SK-N-SH treated with all-trans-retinoic acid at 6 μM for 48 hours (cell line): Measurements from ENCODE around the gene MCRS1.
"Not testable (repeated sequence)": the region's sequence is repeated elsewhere in the genome, so short reads cannot be mapped to it uniquely, and the experiment has no call there.

ENCODE experiments used
- ATAC-seq: fragments of 200-7000 bp; cut with Tn5 transposase; 3 replicates; pipeline ENCODE4 v1.9.1; 2020; ENCODE audit warnings: mild to moderate bottlenecking, moderate library complexity
- ARNTL ChIP-seq: fragments of 450-650 bp; formaldehyde crosslinking; IDR thresholded peaks from 2 replicates; pipeline ENCODE4 v1.5.0; 2020; ENCODE audit warnings: low read depth, mild to moderate bottlenecking, moderate library complexity, borderline replicate concordance
- BACH2 ChIP-seq: fragments of 250-450 bp; sonication (Bioruptor Pico); IDR thresholded peaks from 2 replicates; pipeline ENCODE4 v1.9.0; 2021; ENCODE audit warnings: mild to moderate bottlenecking, borderline replicate concordance
- CSDC2 ChIP-seq: fragments of 250-450 bp; sonication (Bioruptor Pico); IDR thresholded peaks from 2 replicates; pipeline ENCODE4 v1.5.0; 2020; ENCODE audit warnings: mild to moderate bottlenecking, moderate library complexity
- ESRRG ChIP-seq: fragments of 250-450 bp; sonication (Bioruptor Pico); IDR thresholded peaks from 2 replicates; pipeline ENCODE4 v1.6.1; 2021; ENCODE audit warnings: mild to moderate bottlenecking
- GLIS3 ChIP-seq: fragments of 250-450 bp; sonication (Bioruptor Pico); IDR thresholded peaks from 2 replicates; pipeline ENCODE4 v1.5.0; 2020; ENCODE audit warnings: mild to moderate bottlenecking, moderate library complexity
- ISL1 ChIP-seq: fragments of 250-450 bp; sonication (Bioruptor Pico); IDR thresholded peaks from 2 replicates; pipeline ENCODE4 v2.1.2; 2022; ENCODE audit warnings: mild to moderate bottlenecking, moderate library complexity
- OSR1 ChIP-seq: fragments of 250-450 bp; sonication (Bioruptor Pico); IDR thresholded peaks from 2 replicates; pipeline ENCODE4 v1.8.0; 2022; ENCODE audit warnings: moderate library complexity, mild to moderate bottlenecking, inconsistent platforms
- PPARA ChIP-seq: fragments of 250-450 bp; sonication (Bioruptor Pico); IDR thresholded peaks from 2 replicates; pipeline ENCODE4 v1.5.0; 2020; ENCODE audit warnings: mild to moderate bottlenecking, borderline replicate concordance
- RARB ChIP-seq: fragments of 250-450 bp; sonication (Bioruptor Pico); IDR thresholded peaks from 2 replicates; pipeline ENCODE4 v1.8.0; 2021; ENCODE audit warnings: mild to moderate bottlenecking, moderate library complexity
- SNAI2 ChIP-seq: fragments of 250-450 bp; sonication (Bioruptor Pico); IDR thresholded peaks from 2 replicates; pipeline ENCODE4 v1.5.0; 2020; ENCODE audit warnings: mild to moderate bottlenecking, moderate library complexity
- TCF4 ChIP-seq: fragments of 250-450 bp; sonication (Bioruptor Pico); IDR thresholded peaks from 2 replicates; pipeline ENCODE4 v1.8.0; 2021; ENCODE audit warnings: mild to moderate bottlenecking, moderate library complexity, borderline replicate concordance
- TOX ChIP-seq: fragments of 250-450 bp; sonication (Bioruptor Pico); IDR thresholded peaks from 2 replicates; pipeline ENCODE4 v1.8.0; 2021; ENCODE audit warnings: mild to moderate bottlenecking, moderate library complexity, borderline replicate concordance
- ZC3H10 ChIP-seq: fragments of 250-450 bp; sonication (Bioruptor Pico); IDR thresholded peaks from 2 replicates; pipeline ENCODE4 v1.5.1; 2021; ENCODE audit warnings: mild to moderate bottlenecking, moderate library complexity
- ZFP3 ChIP-seq: fragments of 250-450 bp; sonication (Bioruptor Pico); IDR thresholded peaks from 2 replicates; pipeline ENCODE4 v1.5.0; 2020; ENCODE audit warnings: mild to moderate bottlenecking, moderate library complexity
- ZFP30 ChIP-seq: fragments of 450-650 bp; formaldehyde crosslinking; IDR thresholded peaks from 2 replicates; pipeline ENCODE4 v1.5.0; 2022; ENCODE audit warnings: mild to moderate bottlenecking, moderate library complexity
- ZNF565 ChIP-seq: fragments of 450-650 bp; formaldehyde crosslinking; conservative IDR thresholded peaks from 2 replicates; pipeline ENCODE4 v1.5.0; 2020; ENCODE audit warnings: low read depth, mild to moderate bottlenecking, moderate library complexity
- ZNF70 ChIP-seq: fragments of 450-650 bp; formaldehyde crosslinking; IDR thresholded peaks from 2 replicates; pipeline ENCODE4 v1.5.0; 2020; ENCODE audit warnings: mild to moderate bottlenecking, moderate library complexity
- ZNF8 ChIP-seq: fragments of 450-650 bp; formaldehyde crosslinking; IDR thresholded peaks from 2 replicates; pipeline ENCODE4 v1.5.0; 2020; ENCODE audit warnings: mild to moderate bottlenecking, moderate library complexity
- TF ChIP-seq, protein P1 (sequence below): fragments of 250-450 bp; sonication (Bioruptor Pico); IDR thresholded peaks from 2 replicates; pipeline ENCODE4 v1.5.0; 2020; ENCODE audit warnings: mild to moderate bottlenecking, moderate library complexity
- TF ChIP-seq, protein P2 (sequence below): fragments of 250-450 bp; sonication (Bioruptor Pico); IDR thresholded peaks from 2 replicates; pipeline ENCODE4 v1.8.0; 2020; ENCODE audit warnings: mild to moderate bottlenecking, moderate library complexity, borderline replicate concordance
- TF ChIP-seq, protein P3 (sequence below): fragments of 250-450 bp; sonication (Bioruptor Pico); IDR thresholded peaks from 2 replicates; pipeline ENCODE4 v1.5.1; 2020; ENCODE audit warnings: low read depth, mild to moderate bottlenecking, moderate library complexity
- TF ChIP-seq, protein P4 (sequence below): fragments of 250-450 bp; sonication (Bioruptor Pico); IDR thresholded peaks from 2 replicates; pipeline ENCODE4 v1.8.0; 2021; ENCODE audit warnings: low read depth, mild to moderate bottlenecking, moderate library complexity, borderline replicate concordance

The MCRS1 gene

DNA sequence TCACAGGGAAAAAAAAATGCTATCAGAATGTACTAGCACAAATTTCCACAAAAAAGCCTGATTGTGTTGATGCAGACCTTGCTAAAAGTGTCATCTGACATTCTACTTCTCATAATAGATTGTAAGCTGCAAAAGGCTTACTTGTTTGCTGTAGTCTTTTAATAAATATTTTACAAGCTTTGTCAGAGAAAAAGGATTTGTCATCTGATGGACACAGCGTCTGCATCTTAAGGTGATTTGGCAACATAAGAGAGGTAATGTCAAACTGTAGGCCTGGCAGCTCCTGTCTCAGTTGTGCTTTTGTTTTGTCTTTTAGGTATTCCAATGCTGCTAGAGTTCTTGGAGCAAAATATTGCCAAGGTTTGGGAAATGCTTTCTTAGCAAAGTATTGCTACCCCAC lies 55.4 kb downstream of the MCRS1 start (continued):
- TF ChIP-seq ZNF565 (no peak), ZNF8 (CRISPR knock-in tag) (no peak), SNAI2 (CRISPR knock-in tag) (no peak), BACH2 (CRISPR knock-in tag) (no peak), OSR1 (CRISPR knock-in tag) (no peak), RARB (CRISPR knock-in tag) (no peak)
- TF ChIP-seq, protein P1, sequence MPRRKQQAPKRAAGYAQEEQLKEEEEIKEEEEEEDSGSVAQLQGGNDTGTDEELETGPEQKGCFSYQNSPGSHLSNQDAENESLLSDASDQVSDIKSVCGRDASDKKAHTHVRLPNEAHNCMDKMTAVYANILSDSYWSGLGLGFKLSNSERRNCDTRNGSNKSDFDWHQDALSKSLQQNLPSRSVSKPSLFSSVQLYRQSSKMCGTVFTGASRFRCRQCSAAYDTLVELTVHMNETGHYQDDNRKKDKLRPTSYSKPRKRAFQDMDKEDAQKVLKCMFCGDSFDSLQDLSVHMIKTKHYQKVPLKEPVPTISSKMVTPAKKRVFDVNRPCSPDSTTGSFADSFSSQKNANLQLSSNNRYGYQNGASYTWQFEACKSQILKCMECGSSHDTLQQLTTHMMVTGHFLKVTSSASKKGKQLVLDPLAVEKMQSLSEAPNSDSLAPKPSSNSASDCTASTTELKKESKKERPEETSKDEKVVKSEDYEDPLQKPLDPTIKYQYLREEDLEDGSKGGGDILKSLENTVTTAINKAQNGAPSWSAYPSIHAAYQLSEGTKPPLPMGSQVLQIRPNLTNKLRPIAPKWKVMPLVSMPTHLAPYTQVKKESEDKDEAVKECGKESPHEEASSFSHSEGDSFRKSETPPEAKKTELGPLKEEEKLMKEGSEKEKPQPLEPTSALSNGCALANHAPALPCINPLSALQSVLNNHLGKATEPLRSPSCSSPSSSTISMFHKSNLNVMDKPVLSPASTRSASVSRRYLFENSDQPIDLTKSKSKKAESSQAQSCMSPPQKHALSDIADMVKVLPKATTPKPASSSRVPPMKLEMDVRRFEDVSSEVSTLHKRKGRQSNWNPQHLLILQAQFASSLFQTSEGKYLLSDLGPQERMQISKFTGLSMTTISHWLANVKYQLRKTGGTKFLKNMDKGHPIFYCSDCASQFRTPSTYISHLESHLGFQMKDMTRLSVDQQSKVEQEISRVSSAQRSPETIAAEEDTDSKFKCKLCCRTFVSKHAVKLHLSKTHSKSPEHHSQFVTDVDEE (CRISPR knock-in tag) = no peak

DNA sequence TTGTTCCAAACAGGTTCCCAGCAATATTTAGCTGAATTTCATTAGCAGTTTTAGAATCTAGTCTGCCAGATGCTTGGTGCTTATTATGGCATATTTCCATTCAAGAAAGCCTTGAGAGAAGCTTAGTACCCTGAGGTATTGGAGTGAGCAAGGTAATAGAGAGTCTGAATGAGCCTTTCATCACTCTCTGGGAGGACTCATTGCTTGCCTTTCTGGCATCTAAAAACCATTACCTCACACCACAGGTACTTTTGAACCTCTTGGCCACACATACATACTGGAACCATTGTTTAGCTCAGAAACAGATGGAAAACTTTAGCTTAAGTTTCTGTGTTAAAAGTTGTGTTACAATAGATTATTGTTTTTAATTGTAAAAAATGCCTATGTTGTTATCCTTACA lies 56.5 kb downstream of the MCRS1 start:
- TF ChIP-seq GLIS3 (CRISPR knock-in tag) (no peak), ZFP30 (CRISPR knock-in tag) (no peak), CSDC2 (CRISPR knock-in tag) (no peak), PPARA (CRISPR knock-in tag) (no peak), ZNF70 (CRISPR knock-in tag) (no peak), TCF4 (CRISPR knock-in tag) (no peak), ARNTL (CRISPR knock-in tag) (no peak), TOX (no peak), SNAI2 (CRISPR knock-in tag) (no peak), ESRRG (no peak), ZFP3 (CRISPR knock-in tag) (no peak), ZNF565 (no peak), OSR1 (CRISPR knock-in tag) (no peak), ZC3H10 (CRISPR knock-in tag) (no peak), ISL1 (no peak), BACH2 (CRISPR knock-in tag) (no peak)
- TF ChIP-seq, protein P2, sequence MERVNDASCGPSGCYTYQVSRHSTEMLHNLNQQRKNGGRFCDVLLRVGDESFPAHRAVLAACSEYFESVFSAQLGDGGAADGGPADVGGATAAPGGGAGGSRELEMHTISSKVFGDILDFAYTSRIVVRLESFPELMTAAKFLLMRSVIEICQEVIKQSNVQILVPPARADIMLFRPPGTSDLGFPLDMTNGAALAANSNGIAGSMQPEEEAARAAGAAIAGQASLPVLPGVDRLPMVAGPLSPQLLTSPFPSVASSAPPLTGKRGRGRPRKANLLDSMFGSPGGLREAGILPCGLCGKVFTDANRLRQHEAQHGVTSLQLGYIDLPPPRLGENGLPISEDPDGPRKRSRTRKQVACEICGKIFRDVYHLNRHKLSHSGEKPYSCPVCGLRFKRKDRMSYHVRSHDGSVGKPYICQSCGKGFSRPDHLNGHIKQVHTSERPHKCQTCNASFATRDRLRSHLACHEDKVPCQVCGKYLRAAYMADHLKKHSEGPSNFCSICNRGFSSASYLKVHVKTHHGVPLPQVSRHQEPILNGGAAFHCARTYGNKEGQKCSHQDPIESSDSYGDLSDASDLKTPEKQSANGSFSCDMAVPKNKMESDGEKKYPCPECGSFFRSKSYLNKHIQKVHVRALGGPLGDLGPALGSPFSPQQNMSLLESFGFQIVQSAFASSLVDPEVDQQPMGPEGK (CRISPR knock-in tag) = no peak
- TF ChIP-seq, protein P1 (CRISPR knock-in tag) = no peak
- TF ChIP-seq, protein P3, sequence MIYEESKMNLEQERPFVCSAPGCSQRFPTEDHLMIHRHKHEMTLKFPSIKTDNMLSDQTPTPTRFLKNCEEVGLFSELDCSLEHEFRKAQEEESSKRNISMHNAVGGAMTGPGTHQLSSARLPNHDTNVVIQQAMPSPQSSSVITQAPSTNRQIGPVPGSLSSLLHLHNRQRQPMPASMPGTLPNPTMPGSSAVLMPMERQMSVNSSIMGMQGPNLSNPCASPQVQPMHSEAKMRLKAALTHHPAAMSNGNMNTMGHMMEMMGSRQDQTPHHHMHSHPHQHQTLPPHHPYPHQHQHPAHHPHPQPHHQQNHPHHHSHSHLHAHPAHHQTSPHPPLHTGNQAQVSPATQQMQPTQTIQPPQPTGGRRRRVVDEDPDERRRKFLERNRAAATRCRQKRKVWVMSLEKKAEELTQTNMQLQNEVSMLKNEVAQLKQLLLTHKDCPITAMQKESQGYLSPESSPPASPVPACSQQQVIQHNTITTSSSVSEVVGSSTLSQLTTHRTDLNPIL (CRISPR knock-in tag) = no peak
- TF ChIP-seq, protein P4, sequence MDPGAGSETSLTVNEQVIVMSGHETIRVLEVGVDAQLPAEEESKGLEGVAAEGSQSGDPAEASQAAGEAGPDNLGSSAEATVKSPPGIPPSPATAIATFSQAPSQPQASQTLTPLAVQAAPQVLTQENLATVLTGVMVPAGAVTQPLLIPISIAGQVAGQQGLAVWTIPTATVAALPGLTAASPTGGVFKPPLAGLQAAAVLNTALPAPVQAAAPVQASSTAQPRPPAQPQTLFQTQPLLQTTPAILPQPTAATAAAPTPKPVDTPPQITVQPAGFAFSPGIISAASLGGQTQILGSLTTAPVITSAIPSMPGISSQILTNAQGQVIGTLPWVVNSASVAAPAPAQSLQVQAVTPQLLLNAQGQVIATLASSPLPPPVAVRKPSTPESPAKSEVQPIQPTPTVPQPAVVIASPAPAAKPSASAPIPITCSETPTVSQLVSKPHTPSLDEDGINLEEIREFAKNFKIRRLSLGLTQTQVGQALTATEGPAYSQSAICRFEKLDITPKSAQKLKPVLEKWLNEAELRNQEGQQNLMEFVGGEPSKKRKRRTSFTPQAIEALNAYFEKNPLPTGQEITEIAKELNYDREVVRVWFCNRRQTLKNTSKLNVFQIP (CRISPR knock-in tag) = no peak
- no peak for ATAC-seq

DNA sequence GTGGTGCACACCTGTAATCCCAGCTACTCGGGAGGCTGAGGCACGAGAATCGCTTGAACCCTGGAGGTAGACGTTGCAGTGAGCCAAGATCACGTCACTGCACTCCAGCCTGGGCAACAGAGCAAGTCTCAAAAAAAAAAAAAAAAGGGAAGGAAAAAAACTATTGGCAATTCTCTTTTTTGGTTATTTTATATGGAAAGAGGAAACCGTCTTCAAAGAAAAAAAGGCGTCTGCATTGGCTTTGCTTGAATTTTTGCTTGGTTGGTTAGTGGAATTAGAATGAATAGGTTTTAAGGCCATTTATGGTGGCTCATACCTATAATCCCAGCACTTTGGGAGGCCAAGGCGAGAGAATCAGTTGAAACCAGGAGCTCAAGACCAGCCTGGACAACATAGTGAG lies 58.3 kb downstream of the MCRS1 start:
- ATAC-seq = not testable (repeated sequence)
